Gastrocnemius medialis (tissue), 4 donors: Measurements from ENCODE around the gene VPS37D. TPM values are rescaled to one million over a fixed set of nuclear protein-coding genes. Genes with fewer than 3 reads are reported as not detected.
"Not testable (repeated sequence)": the region's sequence is repeated elsewhere in the genome, so short reads cannot be mapped to it uniquely, and the experiment has no call there.

Experiments
- ATAC-seq, 2 donors: fragments of 150-250 bp; one replicate each; pipeline ENCODE4 v1.9.1; 2016
- DNase-seq, 2 donors: peaks; one replicate each; pipeline ENCODE4 v3.0.0-alpha.2; 2019
- H3K27ac ChIP-seq, 4 donors: fragments of 200-600 bp; sonication (generic); 1 replicate in 1 of 4; 2 replicates in 3 of 4; pipeline ENCODE4 v1.5.1; 2016 to 2018; ENCODE audit warnings: mild to moderate bottlenecking in 2 of 4, moderate library complexity in 1 of 4
- H3K27me3 ChIP-seq, 3 donors: fragments of 200-600 bp; sonication (generic) in 2 of 3; 1 replicate in 1 of 3; 2 replicates in 2 of 3; pipeline versions ENCODE4 v1.5.1 to v1.6.0; 2016 to 2019; ENCODE audit warnings: mild to moderate bottlenecking in 1 of 3, moderate library complexity in 1 of 3
- H3K36me3 ChIP-seq, 2 donors: fragments of 200-600 bp; sonication (generic) in 1 of 2; one replicate each; pipeline ENCODE4 v1.5.1; 2017 to 2018
- H3K4me1 ChIP-seq, 2 donors: fragments of 200-600 bp; sonication (generic) in 1 of 2; one replicate each; pipeline ENCODE4 v1.5.1; 2016 to 2017; ENCODE audit warnings: mild to moderate bottlenecking in 2 of 2
- H3K4me3 ChIP-seq, 4 donors: fragments of 200-600 bp; sonication (generic) in 3 of 4; 1 replicate in 1 of 4; 2 replicates in 3 of 4; pipeline ENCODE4 v1.5.1; 2016 to 2019; ENCODE audit warnings: mild to moderate bottlenecking in 2 of 4
- H3K9me3 ChIP-seq, 3 donors: fragments of 200-600 bp; sonication (generic) in 2 of 3; 1 replicate in 1 of 3; 2 replicates in 2 of 3; pipeline ENCODE4 v1.5.1; 2016 to 2019
- CTCF ChIP-seq, 5 experiments: fragments of 450-650 bp in 3 of 5; fragments of 200-600 bp in 2 of 5; sonication (generic) in 2 of 5; IDR thresholded peaks in 4 of 5; conservative IDR thresholded peaks in 1 of 5; 1 replicate in 4 of 5; 2 replicates in 1 of 5; pipeline ENCODE4 v1.5.1; 2016 to 2019; ENCODE audit warnings: antibody characterized with exemption in 5 of 5, mild to moderate bottlenecking in 3 of 5, moderate library complexity in 3 of 5
- POLR2A ChIP-seq, 2 donors: fragments of 450-650 bp; IDR thresholded peaks; one replicate each; pipeline ENCODE4 v1.6.1; 2017; ENCODE audit warnings: antibody characterized with exemption in 2 of 2, mild to moderate bottlenecking in 2 of 2, moderate library complexity in 2 of 2
- in situ Hi-C, 4 donors: fragments of 200-750 bp; cut with MboI; loops; one replicate each; pipeline versions ENCODE4 v1.15.0 to v1.8.0; 2017; ENCODE audit warnings: low sequenced_read_pairs in 4 of 4
- intact Hi-C: fragments of 100-400 bp; cut with DNase I; formaldehyde crosslinking; loops from one replicate; pipeline ENCODE4 v1.15.1; 2023; ENCODE audit warnings: low total_unique reads
- total RNA-seq, 4 donors: library from RNA; depleted of rRNA; stranded (reverse); fragments of >200 nt; gene quantifications; one replicate each; pipeline versions ENCODE4 v1.1.0 to v1.2.3, GENCODE V29; 2016

The VPS37D gene
- 1 to 10 TPM in 2 of 4 donors, under 1 TPM in 2; 0.64 to 2.5 (median 1.4) TPM for total RNA-seq

- intact Hi-C loops, result loop anchor here (1.0 to 5.0 kb wide), 2 partner anchors 60 to 70 kb away; partner anchors contain the start of gene ABHD11
- no peak within 1 kb of the TSS for H3K27ac ChIP-seq
- in situ Hi-C loops, result loop anchor here in 3 of 4 donors (10.0 kb wide), 2 partner anchors 53 to 63 kb away; no protein-coding TSS in a partner anchor
- ATAC-seq, result peak; percentile 95 to 98
- H3K27me3 ChIP-seq, result peaks cover 0 to 3% (median 0%) of the 10 kb centered on the region in 3 donors
- H3K4me1 ChIP-seq, result peaks cover 3 to 8% of the 10 kb centered on the region in 2 donors
- DNase-seq, result peak; percentile 72 to 79
- H3K9me3 ChIP-seq, result peaks cover 0 to 6% (median 0%) of the 10 kb centered on the region in 3 donors
- H3K4me3 ChIP-seq, result peak within 1 kb of the TSS; percentile 55 to 66 (median 57)
- TF ChIP-seq CTCF (IDR thresholded peaks at IDR 0.05 in 4 of 5, conservative IDR thresholded peaks at IDR 0.05 in 1 of 5) (peak in 4 of 5 experiments; percentile 95 to 98 (median 97)), POLR2A (IDR thresholded peaks at IDR 0.05) (no peak)
- no peaks in the 10 kb centered on the region for H3K36me3 ChIP-seq
Measured at GRCh38 chr7:73667344-73668102, at the start of gene VPS37D. TSS of gene VPS37D (plus strand) at chr7:73667831. CDS start at chr7:73667959, 128 bp downstream.

- Histone ChIP-seq H3K27me3 (peaks cover 0 to under 1% (median 0%) of the 10 kb centered on the region in 3 donors), H3K27ac (peak overlapping the region in 2 of 4 donors; percentile 29 to 33), H3K4me1 (peaks cover 11 to 16% of the 10 kb centered on the region in 2 donors), H3K4me3 (no peak overlapping the region), H3K36me3 (no peaks in the 10 kb centered on the region), H3K9me3 (no peaks in the 10 kb centered on the region)
- TF ChIP-seq POLR2A (IDR thresholded peaks at IDR 0.05) (no peak), CTCF (IDR thresholded peaks at IDR 0.05 in 4 of 5, conservative IDR thresholded peaks at IDR 0.05 in 1 of 5) (no peak)
- in situ Hi-C loops (loop anchor here in 3 of 4 donors (10.0 to 25.0 kb wide), 3 partner anchors 46 to 244 kb away; partner anchors contain the start of genes STX1A (in 1 of the 3), TMEM270 (in 1 of the 3) and VPS37D (in 1 of the 3)), intact Hi-C loops (no loop called here)
- DNase-seq (no peak), ATAC-seq (no peak)
Measured at GRCh38 chr7:73618538-73618937, 49.1 kb upstream of the VPS37D start.

- H3K9me3 ChIP-seq, H3K4me1 ChIP-seq, H3K27me3 ChIP-seq, H3K4me3 ChIP-seq, H3K36me3 ChIP-seq, intact Hi-C loops, DNase-seq, ATAC-seq: not testable (repeated sequence)
- in situ Hi-C loops, result loop anchor here in 3 of 4 donors (10.0 to 25.0 kb wide), 3 partner anchors 45 to 243 kb away; partner anchors contain the start of genes STX1A (in 1 of the 3), TMEM270 (in 1 of the 3) and VPS37D (in 1 of the 3)
- H3K27ac ChIP-seq, result peak overlapping the region in 3 of 4 donors; percentile 1 to 33 (median 28)
Measured at GRCh38 chr7:73619394-73619793, 48.2 kb upstream of the VPS37D start.

DNA sequence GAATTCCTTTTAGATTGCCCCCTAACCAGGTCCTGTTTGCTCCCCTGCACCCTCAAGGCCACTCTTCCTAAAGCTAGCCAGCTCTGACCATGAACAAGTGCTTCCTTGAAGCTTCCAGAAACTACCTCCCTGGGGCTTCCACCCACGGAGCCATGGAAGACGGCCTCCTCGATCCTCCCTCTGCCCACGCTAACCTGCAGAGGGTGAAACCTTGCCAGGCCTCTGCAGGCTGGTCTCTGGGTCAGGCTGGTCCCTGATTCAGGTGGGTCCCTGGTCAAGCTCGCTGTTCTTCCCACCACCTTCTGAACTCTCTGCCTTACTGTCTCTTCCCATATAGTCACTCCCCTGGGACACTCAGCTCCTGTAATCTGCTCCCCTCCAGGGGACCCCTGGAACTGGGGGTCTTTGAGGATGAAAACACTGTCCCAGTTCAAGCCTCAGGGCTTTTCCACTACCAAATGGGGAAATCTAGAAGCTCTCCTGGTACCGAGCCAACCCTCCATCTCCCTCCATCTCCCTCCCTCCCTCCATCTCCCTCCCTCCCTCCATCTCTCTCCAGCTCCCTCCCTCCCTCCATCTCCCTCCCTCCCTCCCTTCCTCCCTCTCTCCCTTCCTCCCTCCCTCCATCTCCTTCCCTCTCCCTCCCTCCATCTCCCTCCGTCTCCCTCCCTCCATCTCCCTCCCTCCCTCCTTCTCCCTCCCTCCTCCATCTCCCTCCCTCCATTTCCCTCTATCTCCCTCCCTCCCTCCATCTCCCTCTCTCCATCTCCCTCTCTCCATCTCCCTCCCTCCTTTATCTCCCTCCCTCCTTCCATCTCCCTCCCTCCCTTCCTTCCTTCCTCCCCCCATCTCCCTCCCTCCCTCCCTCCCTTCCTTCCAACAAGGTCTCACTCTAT, 46.2 kb upstream of the VPS37D start:
- Histone ChIP-seq H3K27me3 (peaks cover 0 to 3% (median 0%) of the 10 kb centered on the region in 3 donors), H3K4me1 (peaks cover 6 to 8% of the 10 kb centered on the region in 2 donors), H3K27ac (peak overlapping the region; percentile 83 to 93 (median 92)), H3K36me3 (no peaks in the 10 kb centered on the region), H3K9me3 (no peaks in the 10 kb centered on the region), H3K4me3 (no peak overlapping the region)
- DNase-seq, result no peak
- TF ChIP-seq POLR2A (IDR thresholded peaks at IDR 0.05), result no peak
- TF ChIP-seq CTCF (IDR thresholded peaks at IDR 0.05 in 4 of 5, conservative IDR thresholded peaks at IDR 0.05 in 1 of 5), result no peak
- intact Hi-C loops (loop anchor here (10.0 kb wide), 1 partner anchor 223 kb away; the partner anchor contains the start of gene METTL27), in situ Hi-C loops (loop anchor here in 1 of 4 donors (25.0 kb wide), 1 partner anchor 241 kb away; the partner anchor contains the start of gene TMEM270)
- ATAC-seq, result no peak
